ENCODE results near the gene COL23A1.

- TF ChIP-seq CTCF (IDR thresholded peaks at IDR 0.05; ENCODE audit: poor library complexity), result no peak
- no peak for TF ChIP-seq EZH2 (IDR thresholded peaks at IDR 0.05; ENCODE audit: borderline replicate concordance)
- no peak for TF ChIP-seq EZH2phosphoT487 (IDR thresholded peaks at IDR 0.05; ENCODE audit: low read depth, severe bottlenecking, unreplicated experiment)
Measured at GRCh38 chr5:178249191-178249989, 340.8 kb downstream of the COL23A1 start.

Measured in hepatocyte (in vitro differentiated cells).